Liver (tissue), 9 donors: Measurements from ENCODE around the gene RERE. TPM values are rescaled to one million over a fixed set of nuclear protein-coding genes. Genes with fewer than 3 reads are reported as not detected.
A peak's percentile ranks its signal among the peaks of the same experiment; 100 is the strongest.

Experiments
- DNase-seq: peaks from one replicate; pipeline ENCODE4 v3.0.0-alpha.2; 2017; ENCODE audit warnings: low spot score
- H3K27ac ChIP-seq, 2 donors: one replicate each; pipeline ENCODE4 v1.7.0; 2013; ENCODE audit warnings: inconsistent platforms in 2 of 2, low read length in 2 of 2, control low read depth in 1 of 2, low read depth in 1 of 2, mild to moderate bottlenecking in 1 of 2
- H3K27me3 ChIP-seq, 4 donors: one replicate each; pipeline versions ENCODE4 v1.6.1 to v1.7.0; 2013; ENCODE audit warnings: low read length in 3 of 4, inconsistent platforms in 1 of 4, mild to moderate bottlenecking in 1 of 4, moderate library complexity in 1 of 4; ENCODE audit not compliant: control insufficient read depth in 4 of 4, insufficient read depth in 4 of 4
- H3K36me3 ChIP-seq, 4 donors: one replicate each; pipeline versions ENCODE4 v1.6.1 to v1.7.0; 2013; ENCODE audit warnings: low read length in 3 of 4, mild to moderate bottlenecking in 3 of 4, low read depth in 1 of 4, moderate library complexity in 1 of 4; ENCODE audit not compliant: control insufficient read depth in 4 of 4, insufficient read depth in 3 of 4
- H3K4me1 ChIP-seq, 4 donors: one replicate each; pipeline versions ENCODE4 v1.6.1 to v1.7.0; 2013; ENCODE audit warnings: low read length in 3 of 4, mild to moderate bottlenecking in 3 of 4, moderate library complexity in 1 of 4; ENCODE audit not compliant: control insufficient read depth in 4 of 4, insufficient read depth in 4 of 4
- H3K4me3 ChIP-seq, 3 donors: one replicate each; pipeline versions ENCODE4 v1.6.1 to v1.7.0; 2013; ENCODE audit warnings: low read length in 3 of 3, control low read depth in 1 of 3, low read depth in 1 of 3, mild to moderate bottlenecking in 1 of 3
- H3K9ac ChIP-seq, 2 donors: one replicate each; pipeline ENCODE4 v1.7.0; 2013; ENCODE audit warnings: low read length in 2 of 2, mild to moderate bottlenecking in 2 of 2, moderate library complexity in 2 of 2, control low read depth in 1 of 2, low read depth in 1 of 2
- H3K9me3 ChIP-seq, 4 donors: one replicate each; pipeline versions ENCODE4 v1.6.1 to v1.7.0; 2013; ENCODE audit warnings: low read length in 3 of 4; ENCODE audit not compliant: control insufficient read depth in 4 of 4
- EGR1 ChIP-seq, 2 donors: IDR thresholded peaks; 2 replicates each; pipeline ENCODE4 v1.6.1; 2016 to 2018; ENCODE audit warnings: antibody characterized with exemption in 2 of 2, low read depth in 2 of 2
- FOXA1 ChIP-seq: IDR thresholded peaks from 2 replicates; pipeline ENCODE4 v1.6.1; 2016; ENCODE audit warnings: antibody characterized with exemption
- FOXA2 ChIP-seq: IDR thresholded peaks from 2 replicates; pipeline ENCODE4 v1.6.1; 2016; ENCODE audit warnings: antibody characterized with exemption
- GABPA ChIP-seq, 2 donors: IDR thresholded peaks in 1 of 2; conservative IDR thresholded peaks in 1 of 2; 2 replicates each; pipeline ENCODE4 v1.6.1; 2016; ENCODE audit warnings: antibody characterized with exemption in 2 of 2, mild to moderate bottlenecking in 1 of 2, moderate library complexity in 1 of 2
- JUND ChIP-seq, 2 donors: IDR thresholded peaks; 2 replicates each; pipeline ENCODE4 v1.6.1; 2016; ENCODE audit warnings: antibody characterized with exemption in 2 of 2
- RAD21 ChIP-seq, 2 donors: IDR thresholded peaks; 2 replicates each; pipeline ENCODE4 v1.6.1; 2016; ENCODE audit warnings: antibody characterized with exemption in 2 of 2, mild to moderate bottlenecking in 2 of 2
- RXRA ChIP-seq, 2 donors: IDR thresholded peaks; 2 replicates each; pipeline ENCODE4 v1.6.1; 2017 to 2018; ENCODE audit warnings: antibody characterized with exemption in 2 of 2, mild to moderate bottlenecking in 1 of 2
- SP1 ChIP-seq: IDR thresholded peaks from 2 replicates; pipeline ENCODE4 v1.6.1; 2018; ENCODE audit warnings: antibody characterized with exemption, mild to moderate bottlenecking
- TAF1 ChIP-seq: conservative IDR thresholded peaks from 2 replicates; pipeline ENCODE4 v1.6.1; 2016; ENCODE audit warnings: antibody characterized with exemption, mild to moderate bottlenecking
- YY1 ChIP-seq: IDR thresholded peaks from 2 replicates; pipeline ENCODE4 v1.6.1; 2016; ENCODE audit warnings: antibody characterized with exemption, mild to moderate bottlenecking
- WGBS: extraction: QIAGEN DNeasy Blood & Tissue Kit; methylation state at CpG from one replicate; pipeline ENCODE4 v1.1.7; 2013; 5-methylcytosine and 5-hydroxymethylcytosine counted together
- polyA plus RNA-seq, 2 donors: library from polyadenylated mRNA; stranded (reverse) in 1 of 2; unstranded in 1 of 2; fragments of 200-250 nt in 1 of 2; fragments of >200 nt in 1 of 2; fragmentation: Nextera tagmentation in 1 of 2; extraction: Ambion mirVana in 1 of 2; gene quantifications; one replicate each; pipeline versions ENCODE4 v1.2.1 to v1.2.3, GENCODE V29; 2013 to 2015
- total RNA-seq, 2 donors: library from RNA; depleted of rRNA; stranded (reverse); fragments of >200 nt; gene quantifications; one replicate each; pipeline ENCODE4 v1.2.3, GENCODE V29; 2014
- TF ChIP-seq, protein P1 (sequence below): IDR thresholded peaks from 2 replicates; pipeline ENCODE4 v1.6.1; 2016; ENCODE audit warnings: antibody characterized with exemption, mild to moderate bottlenecking
- TF ChIP-seq, protein P2 (sequence below): IDR thresholded peaks from 2 replicates; pipeline ENCODE4 v1.6.1; 2016; ENCODE audit warnings: antibody characterized with exemption
- TF ChIP-seq, protein P3 (sequence below): IDR thresholded peaks from 2 replicates; pipeline ENCODE4 v1.6.1; 2016; ENCODE audit warnings: antibody characterized with exemption
- donor health status: healthy.
- donor health status: healthy.
- donor health status: healthy.
- donor health status: healthy.
- donor health status: healthy.

Gene RERE
- total and polyA plus RNA-seq, 4 donors: 9.8 to 49.1 (median 24.8) TPM

DNA sequence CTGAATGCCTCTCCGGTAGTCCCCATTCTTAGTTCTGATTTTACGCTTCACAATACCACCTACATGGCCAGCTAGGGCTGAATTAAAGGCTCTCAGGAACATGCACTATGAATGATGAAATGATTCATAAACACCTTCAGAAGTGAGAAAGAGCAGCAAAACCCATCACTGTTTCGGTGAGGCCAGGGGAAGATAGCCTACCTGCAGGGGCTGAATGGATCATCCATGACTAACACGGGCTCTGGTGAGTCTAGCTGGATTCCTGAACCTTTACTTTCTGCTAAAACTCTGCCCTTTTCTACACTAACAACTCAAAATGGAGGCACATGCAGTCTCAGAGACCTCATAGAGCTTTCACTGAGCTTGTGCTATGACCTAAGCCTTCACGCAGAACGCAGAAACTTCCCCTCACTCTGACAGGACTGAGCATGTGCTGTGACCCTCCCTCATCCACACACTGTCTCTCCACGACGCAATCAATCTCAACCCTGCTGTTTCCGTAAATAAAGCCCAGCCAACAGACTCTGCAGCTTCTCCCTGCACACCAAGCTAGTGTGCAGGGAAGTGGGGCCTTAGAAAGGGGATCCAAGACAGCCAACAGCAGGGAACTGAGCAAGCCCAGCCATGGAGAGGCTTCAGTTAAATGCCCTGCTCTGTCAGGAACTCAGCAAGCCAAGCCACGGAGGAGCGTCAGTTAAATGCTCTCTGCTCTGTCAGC is 291.7 kb downstream of the RERE start (continued):
- TF ChIP-seq, protein P1, sequence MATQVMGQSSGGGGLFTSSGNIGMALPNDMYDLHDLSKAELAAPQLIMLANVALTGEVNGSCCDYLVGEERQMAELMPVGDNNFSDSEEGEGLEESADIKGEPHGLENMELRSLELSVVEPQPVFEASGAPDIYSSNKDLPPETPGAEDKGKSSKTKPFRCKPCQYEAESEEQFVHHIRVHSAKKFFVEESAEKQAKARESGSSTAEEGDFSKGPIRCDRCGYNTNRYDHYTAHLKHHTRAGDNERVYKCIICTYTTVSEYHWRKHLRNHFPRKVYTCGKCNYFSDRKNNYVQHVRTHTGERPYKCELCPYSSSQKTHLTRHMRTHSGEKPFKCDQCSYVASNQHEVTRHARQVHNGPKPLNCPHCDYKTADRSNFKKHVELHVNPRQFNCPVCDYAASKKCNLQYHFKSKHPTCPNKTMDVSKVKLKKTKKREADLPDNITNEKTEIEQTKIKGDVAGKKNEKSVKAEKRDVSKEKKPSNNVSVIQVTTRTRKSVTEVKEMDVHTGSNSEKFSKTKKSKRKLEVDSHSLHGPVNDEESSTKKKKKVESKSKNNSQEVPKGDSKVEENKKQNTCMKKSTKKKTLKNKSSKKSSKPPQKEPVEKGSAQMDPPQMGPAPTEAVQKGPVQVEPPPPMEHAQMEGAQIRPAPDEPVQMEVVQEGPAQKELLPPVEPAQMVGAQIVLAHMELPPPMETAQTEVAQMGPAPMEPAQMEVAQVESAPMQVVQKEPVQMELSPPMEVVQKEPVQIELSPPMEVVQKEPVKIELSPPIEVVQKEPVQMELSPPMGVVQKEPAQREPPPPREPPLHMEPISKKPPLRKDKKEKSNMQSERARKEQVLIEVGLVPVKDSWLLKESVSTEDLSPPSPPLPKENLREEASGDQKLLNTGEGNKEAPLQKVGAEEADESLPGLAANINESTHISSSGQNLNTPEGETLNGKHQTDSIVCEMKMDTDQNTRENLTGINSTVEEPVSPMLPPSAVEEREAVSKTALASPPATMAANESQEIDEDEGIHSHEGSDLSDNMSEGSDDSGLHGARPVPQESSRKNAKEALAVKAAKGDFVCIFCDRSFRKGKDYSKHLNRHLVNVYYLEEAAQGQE: peak; percentile 78
- TF ChIP-seq FOXA2 (peak; percentile 93), TAF1 (peak; percentile 53)

DNA sequence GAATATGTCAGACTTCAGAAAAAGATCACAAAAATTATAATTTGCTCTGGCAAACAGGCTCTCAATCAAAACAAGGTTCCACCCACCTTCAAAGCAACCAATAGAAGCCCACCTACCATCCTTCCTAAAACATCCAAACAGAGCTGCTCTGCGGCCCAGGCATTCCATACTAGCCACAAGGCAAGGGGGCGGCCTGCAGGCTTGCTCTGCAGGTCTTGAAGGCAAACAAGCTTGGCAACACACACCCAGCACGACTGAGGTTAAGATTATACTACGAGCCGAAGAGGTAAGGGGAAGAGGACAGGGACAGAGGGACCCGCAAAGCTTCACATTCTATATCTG is 292.3 kb downstream of the RERE start:
- DNase-seq: no peak

DNA sequence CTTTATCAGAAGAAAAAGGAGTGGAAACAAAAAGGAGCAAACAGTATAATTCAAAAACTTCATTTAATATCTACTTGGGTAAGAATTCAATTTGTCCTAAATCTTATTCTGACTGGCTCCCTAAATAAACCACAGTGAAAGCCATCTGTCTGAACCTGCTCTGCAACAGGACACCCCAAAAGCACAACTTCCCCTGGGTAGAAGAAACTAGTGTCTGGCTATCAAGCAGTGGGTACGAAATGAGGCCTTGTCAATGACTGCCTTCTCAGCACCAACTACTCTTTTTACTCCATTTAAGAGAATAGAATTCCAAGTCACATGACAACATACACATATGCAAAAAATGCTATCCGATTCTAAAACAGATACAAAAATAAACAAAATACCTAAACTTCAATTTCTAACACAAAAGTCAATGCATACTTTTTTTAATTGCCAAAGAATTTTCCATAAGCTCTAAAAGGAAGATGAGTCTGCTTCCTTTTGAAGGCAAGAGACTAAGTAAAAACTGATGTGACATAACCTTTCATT is 292.7 kb downstream of the RERE start:
- Histone ChIP-seq H3K9me3 (no peaks in the 10 kb centered on the region), H3K9ac (peak overlapping the region in 1 of 2 donors; percentile 95), H3K4me3 (peak overlapping the region in 2 of 3 donors; percentile 73 to 76), H3K27ac (peak overlapping the region; percentile 88 to 89), H3K27me3 (no peaks in the 10 kb centered on the region), H3K4me1 (peaks cover 0 to 17% (median 16%) of the 10 kb centered on the region in 4 donors), H3K36me3 (peaks cover 0 to 1% (median 0%) of the 10 kb centered on the region in 4 donors)
- TF ChIP-seq, protein P1: no peak
- no peak for TF ChIP-seq SP1
- no peak for TF ChIP-seq GABPA (IDR thresholded peaks at IDR 0.05 in 1 of 2, conservative IDR thresholded peaks at IDR 0.05 in 1 of 2)
- TF ChIP-seq JUND (IDR thresholded peaks at IDR 0.05): no peak
- TF ChIP-seq, protein P2, sequence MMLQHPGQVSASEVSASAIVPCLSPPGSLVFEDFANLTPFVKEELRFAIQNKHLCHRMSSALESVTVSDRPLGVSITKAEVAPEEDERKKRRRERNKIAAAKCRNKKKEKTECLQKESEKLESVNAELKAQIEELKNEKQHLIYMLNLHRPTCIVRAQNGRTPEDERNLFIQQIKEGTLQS: no peak
- TF ChIP-seq RXRA (IDR thresholded peaks at IDR 0.05): no peak
- TF ChIP-seq, protein P3, sequence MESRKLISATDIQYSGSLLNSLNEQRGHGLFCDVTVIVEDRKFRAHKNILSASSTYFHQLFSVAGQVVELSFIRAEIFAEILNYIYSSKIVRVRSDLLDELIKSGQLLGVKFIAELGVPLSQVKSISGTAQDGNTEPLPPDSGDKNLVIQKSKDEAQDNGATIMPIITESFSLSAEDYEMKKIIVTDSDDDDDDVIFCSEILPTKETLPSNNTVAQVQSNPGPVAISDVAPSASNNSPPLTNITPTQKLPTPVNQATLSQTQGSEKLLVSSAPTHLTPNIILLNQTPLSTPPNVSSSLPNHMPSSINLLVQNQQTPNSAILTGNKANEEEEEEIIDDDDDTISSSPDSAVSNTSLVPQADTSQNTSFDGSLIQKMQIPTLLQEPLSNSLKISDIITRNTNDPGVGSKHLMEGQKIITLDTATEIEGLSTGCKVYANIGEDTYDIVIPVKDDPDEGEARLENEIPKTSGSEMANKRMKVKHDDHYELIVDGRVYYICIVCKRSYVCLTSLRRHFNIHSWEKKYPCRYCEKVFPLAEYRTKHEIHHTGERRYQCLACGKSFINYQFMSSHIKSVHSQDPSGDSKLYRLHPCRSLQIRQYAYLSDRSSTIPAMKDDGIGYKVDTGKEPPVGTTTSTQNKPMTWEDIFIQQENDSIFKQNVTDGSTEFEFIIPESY: no peak
- no peak for TF ChIP-seq EGR1 (IDR thresholded peaks at IDR 0.05; ENCODE audit: low read depth in 2 of 2)
- no peak for TF ChIP-seq FOXA1
- no peak for TF ChIP-seq TAF1
- TF ChIP-seq FOXA2: no peak
- no peak for TF ChIP-seq YY1
- TF ChIP-seq RAD21 (IDR thresholded peaks at IDR 0.05): no peak
- 58% methylated on average over 2 of the region's 2 CpGs for WGBS
- DNase-seq: no peak

More for the DNA sequence above, 292.3 kb downstream of the RERE start:
- H3K27ac ChIP-seq: peak overlapping the region; percentile 88 to 89
- H3K4me1 ChIP-seq: peaks cover 0 to 17% (median 16%) of the 10 kb centered on the region in 4 donors
- TF ChIP-seq, protein P3: no peak
- no peak for TF ChIP-seq EGR1 (IDR thresholded peaks at IDR 0.05; ENCODE audit: low read depth in 2 of 2)
- TF ChIP-seq JUND (IDR thresholded peaks at IDR 0.05): no peak
- peak overlapping the region; percentile 69 to 95 for H3K9ac ChIP-seq
- 10% methylated on average over 6 of the region's 6 CpGs for WGBS
- H3K9me3 ChIP-seq: no peaks in the 10 kb centered on the region
- no peaks in the 10 kb centered on the region for H3K27me3 ChIP-seq
- H3K36me3 ChIP-seq: peaks cover 0 to 1% (median 0%) of the 10 kb centered on the region in 4 donors
- peak overlapping the region; percentile 45 to 76 (median 73) for H3K4me3 ChIP-seq
